TTC549 (cell line): ENCODE results near the gene GALNT17.
"Not testable (repeated sequence)": the region's sequence is repeated elsewhere in the genome, so short reads cannot be mapped to it uniquely, and the experiment has no call there.

Experiments
- FAIRE-seq: peaks from 2 replicates; lab custom pipeline; 2012; peaks lifted over from hg19 to GRCh38; lab: Jason Lieb, UNC

GALNT17 gene

GRCh38 chr7:71566991-71567390 is 435.0 kb downstream of the GALNT17 start:
- no peak for FAIRE-seq

DNA sequence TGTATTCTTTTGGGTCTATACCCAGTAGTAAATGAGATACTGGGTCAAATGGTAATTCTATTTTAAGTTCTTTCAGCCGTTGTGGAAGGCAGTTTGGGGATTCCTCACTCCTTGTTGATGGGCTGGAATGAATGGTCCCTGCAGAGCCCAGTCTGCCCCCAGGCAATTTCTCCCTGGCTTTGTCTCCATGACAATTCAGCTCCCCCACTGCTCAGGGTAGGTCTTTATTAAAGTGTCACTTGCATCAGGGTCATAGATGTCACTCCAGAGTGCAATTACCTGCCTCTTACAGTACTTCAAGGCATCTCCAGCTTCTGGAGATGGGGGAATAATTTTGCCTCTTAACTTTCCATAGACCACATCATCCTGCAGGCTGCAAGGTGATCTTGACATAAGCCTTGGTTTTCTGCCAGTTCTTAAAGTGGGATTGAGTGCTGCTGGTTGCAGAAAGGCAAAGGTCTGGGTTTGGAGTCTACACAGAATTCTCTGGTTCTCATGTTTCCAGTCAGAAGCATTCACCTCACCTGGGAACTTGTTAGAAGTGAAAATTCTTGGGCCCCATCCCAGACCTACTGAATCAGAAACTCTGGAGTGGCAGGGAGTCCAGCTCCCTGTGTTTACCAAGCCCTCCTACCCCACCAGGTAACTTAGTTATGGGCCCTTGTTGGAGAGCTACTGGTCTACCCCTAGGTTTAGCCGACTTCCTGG is 442.4 kb downstream of the GALNT17 start:
- FAIRE-seq, result no peak

DNA sequence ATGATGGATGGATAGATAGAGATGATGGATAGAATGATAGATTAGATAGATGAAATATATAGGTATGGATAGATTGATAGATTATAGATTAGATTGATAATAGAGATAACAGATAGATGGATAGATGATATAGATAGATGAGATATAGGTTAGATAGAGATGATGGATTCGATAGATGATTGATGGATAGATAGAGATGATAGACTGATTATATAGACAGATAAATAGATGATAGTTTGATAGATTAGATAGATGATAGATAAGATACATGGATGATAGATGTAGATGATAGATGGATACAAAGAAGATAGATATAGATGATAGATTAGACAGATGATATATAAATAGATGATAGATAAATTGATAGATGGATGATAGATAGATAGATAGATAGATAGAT is 448.1 kb downstream of the GALNT17 start:
- FAIRE-seq, result no peak

GRCh38 chr7:71584256-71584655 is 452.3 kb downstream of the GALNT17 start:
- no peak for FAIRE-seq

GRCh38 chr7:71591876-71592275 is 459.9 kb downstream of the GALNT17 start:
- FAIRE-seq, result no peak

DNA sequence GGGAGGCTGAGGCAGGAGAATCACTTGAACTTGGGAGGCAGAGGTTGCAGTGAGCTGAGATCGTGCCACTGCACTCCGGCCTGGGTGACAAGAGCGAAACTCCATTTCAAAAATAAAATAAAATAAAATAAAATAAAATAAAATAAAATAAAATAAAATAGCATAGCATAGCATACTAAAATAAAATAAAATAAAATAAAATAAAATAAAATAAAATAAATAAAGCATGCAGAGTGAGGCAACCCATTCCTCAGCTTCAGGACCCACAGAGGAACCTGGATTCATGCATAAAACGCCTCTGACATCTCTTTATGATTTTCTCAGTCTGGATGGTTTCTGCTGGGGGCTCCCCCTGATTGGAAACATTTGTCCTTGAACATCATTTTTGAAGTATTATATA is 460.4 kb downstream of the GALNT17 start:
- FAIRE-seq, result not testable (repeated sequence)

DNA sequence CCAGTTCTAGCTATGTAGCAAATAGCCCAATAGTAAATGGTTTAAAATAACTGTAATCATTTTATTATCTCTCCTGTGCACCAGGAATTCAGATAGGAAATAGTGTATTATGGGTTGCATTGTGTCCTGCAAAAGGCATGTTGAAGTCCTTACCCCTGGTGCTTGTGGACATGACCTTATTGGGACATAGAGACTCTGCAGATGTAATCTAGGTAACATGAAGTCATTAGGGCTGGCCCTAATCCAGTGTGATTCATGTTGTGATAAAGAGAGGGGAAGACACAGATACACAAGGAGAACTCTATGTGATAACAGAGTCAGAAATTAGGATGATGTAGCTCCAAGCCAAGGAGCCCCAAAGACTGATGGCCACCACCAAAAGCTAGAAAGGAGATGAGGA is 462.8 kb downstream of the GALNT17 start:
- FAIRE-seq, result no peak

DNA sequence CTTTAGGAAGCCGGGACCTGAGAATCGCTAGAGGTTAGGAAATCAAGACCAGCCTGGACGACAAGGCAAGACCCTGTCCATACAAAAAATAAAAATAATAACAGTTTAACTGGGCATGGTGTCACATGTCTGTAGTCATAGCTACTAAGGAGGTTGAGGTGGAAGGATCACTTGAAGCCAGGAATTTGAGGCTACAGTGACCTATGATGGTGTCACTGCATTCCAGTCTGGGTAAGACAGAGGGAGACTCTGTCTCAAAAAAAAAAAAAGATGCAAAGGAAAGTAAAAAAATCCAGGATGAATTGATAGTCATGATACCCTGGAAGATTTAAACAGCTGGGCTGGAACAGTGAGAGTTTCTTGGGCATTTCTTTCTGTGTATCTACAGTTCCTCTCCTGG is 463.2 kb downstream of the GALNT17 start:
- no peak for FAIRE-seq

DNA sequence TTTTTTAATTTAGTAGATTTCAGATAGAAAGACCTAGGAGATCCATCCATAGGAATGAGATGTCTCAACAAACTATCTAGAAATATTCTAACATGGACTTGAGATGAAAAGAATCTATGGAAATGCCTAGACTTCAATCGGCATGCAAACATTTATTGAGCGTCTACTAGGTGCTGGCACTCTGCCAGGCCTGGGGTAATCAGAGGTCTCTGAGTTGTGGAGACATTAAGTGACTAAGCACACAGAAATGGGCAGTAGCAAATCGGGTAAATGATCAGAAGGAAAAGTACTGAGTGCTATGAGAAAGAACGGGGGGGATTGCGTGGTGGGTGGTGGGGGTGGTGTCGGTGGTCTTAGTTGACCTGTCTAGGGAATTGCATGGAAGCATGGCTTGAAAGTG is 466.6 kb downstream of the GALNT17 start:
- no peak for FAIRE-seq

DNA sequence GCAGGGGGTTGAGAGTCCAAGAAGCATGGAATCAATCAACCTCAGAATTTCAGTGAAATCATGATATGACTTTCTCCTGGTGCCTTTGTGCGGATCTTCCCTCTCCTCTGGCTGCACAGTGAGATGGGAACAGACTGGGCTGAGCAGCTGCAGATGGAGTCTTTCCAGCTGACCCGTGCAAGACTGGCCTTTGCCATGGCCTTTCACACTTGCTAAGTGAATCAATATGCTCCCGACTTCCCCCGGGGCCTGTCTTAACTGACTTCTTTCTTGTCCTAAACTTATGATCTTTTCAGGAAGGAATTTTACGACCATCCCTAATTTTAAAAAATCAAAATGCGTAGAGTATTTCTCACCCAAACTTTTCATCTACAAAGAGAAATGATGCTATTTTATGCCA is 469.9 kb downstream of the GALNT17 start:
- no peak for FAIRE-seq

DNA sequence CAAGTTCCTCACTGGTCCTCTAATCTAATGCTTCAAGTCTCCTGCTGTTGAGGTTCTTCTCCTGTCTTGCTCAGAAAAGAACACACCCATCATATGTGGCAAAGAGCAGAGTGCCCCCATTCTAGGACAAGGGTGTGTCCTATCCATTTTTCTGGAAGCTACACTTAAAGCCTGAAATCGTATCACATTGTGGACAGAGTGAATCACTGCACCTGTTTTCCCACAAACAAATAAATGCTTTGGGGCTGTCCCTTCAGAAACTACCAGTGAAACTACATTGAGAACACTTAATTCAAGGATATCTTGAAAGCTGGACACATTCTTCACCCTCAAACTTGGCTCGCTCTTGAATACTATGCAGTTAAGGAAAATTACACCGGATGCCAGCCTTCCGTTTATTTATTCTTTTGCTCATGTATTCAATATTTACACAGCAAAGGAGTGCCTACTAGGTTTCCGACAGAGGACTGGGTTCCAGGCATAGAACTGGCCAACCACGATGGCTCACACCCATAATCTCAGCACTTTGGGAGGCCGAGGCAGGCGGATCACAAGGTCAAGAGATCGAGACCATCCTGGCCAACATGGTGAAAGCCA is 473.0 kb downstream of the GALNT17 start:
- FAIRE-seq, result no peak

GRCh38 chr7:71611986-71612385 is 480.0 kb downstream of the GALNT17 start:
- no peak for FAIRE-seq

GRCh38 chr7:71612911-71613310 is 481.0 kb downstream of the GALNT17 start:
- no peak for FAIRE-seq

GRCh38 chr7:71613313-71613712 is 481.4 kb downstream of the GALNT17 start:
- FAIRE-seq, result no peak

DNA sequence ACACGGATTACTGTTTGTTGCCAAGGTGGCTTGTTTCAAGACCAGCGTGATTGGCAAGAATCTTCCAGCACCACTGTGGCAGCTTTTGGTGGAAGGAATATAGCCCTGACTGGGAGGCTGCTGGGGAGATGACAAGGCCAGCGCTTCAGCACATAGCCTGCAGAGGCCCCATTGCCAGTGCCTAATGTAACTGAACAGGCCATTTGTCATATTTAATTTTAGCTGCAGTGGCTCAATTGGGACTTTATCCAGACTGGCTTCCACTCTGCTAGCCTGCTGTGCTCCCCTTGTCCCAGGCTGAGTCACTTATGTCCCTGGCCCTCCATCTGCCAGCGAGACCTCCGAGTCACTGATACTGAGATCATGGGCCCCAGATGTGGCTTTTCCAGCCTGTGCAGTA is 483.1 kb downstream of the GALNT17 start:
- no peak for FAIRE-seq

GRCh38 chr7:71616217-71616616 is 484.3 kb downstream of the GALNT17 start:
- no peak for FAIRE-seq

DNA sequence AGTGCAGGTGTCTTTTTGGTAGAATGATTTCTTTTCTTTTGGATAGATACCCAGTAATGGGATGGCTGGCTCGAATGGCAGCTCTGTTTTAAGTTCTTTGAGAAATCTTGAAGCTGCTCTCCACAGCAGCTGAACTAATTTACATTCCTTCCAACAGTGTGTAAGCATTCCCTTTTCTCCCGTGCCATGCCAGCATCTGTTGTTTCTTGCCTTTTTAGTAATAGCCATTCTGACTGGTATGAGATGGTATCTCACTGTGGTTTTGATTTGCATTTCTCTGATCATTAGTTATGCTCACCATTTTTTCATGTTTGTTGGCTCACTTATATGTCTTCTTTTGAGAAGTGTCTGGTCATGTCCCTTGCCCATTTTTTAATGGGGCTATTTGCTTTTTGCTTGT is 486.3 kb downstream of the GALNT17 start:
- FAIRE-seq, result no peak

- FAIRE-seq, result no peak
These were observed 493.6 kb downstream of the GALNT17 start for GRCh38 chr7:71625545-71625944.

DNA sequence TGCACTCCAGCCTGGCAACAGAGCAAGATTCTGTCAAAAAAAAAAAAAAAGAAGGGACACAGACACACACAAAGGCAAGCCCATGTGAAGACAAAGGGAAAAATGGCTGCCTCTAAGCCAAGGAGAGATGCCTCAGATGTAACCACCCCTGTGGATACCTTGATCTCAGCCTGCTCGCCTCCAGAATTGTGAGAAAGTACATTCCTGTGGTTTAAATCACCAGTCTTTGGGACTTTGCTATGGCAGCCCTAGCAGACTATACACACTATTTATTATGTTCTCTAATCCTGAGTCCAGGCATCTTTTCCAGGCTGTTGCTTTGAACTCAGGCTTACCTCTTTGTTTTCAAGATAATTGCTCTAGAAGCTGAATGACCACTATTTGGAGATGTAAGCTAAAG is 494.3 kb downstream of the GALNT17 start:
- no peak for FAIRE-seq

DNA sequence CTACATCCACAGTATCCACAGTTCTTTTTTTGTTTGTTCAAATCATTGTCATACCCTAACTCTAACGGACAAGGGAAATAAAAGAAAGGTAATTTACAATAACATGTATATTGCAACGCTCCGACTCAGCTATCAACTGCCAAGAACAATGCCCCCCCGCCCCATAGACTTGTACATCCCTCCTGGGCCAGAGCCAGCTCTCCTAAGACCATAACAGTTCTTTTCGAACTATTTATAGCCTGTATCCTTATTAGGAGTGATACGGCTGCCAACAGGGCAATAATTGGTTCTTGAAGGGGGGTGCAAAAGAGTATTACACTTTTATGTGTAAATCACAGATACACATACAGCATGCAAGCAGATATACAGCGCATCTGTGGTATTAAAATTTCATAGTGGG is 495.7 kb downstream of the GALNT17 start:
- FAIRE-seq, result no peak

- FAIRE-seq, result no peak
These were observed 498.6 kb downstream of the GALNT17 start for GRCh38 chr7:71630516-71630915.

DNA sequence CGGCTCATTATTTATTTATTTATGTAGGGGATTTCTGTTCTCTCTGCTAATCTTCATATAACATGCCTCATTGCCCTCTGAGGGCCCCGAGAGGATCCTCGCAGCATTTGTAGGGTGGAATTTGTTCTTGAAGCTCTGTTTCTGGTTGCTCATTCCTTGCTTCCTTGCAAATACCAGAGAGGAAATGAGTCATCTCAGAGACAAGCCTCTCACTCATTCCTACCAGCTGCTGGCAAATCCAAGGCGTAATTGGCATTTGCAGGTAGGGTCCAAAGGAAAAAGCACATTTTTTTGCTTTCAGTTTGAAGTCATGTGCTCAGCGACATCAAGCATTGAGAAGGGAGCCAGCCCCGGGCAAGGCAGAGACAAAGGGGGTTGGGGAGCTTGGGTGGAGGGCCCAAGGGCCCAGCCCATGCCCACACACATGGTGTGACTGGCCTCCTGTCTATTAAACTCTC is 501.6 kb downstream of the GALNT17 start:
- FAIRE-seq, result no peak

GRCh38 chr7:71635849-71636248 is 503.9 kb downstream of the GALNT17 start:
- not testable (repeated sequence) for FAIRE-seq

DNA sequence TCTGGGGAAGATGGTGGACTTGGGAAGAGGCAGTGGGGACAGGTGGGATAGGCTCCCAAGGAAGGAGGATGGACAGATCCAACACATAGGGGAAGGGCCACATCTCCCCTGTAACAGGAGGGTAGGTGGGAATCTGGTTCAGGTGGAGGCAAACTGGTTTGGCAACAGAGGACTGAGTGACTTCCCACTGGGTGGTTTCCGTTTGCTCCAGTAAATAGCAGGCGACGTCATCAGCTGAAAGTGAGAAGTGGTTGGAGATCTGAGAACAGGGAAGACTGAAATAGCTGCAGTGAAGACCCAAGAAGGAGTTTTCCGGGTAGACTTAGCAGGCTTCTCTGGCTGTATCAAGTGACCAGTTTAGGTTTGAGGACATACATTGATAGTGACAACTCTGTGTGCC is 504.4 kb downstream of the GALNT17 start:
- no peak for FAIRE-seq
